ENCODE measurements around the gene SLC1A7. TPM values are rescaled to one million over a fixed set of nuclear protein-coding genes. Genes with fewer than 3 reads are reported as not detected.

Gene SLC1A7
- total and polyA plus RNA-seq, 4 experiments from 2014 or later: not detected

GRCh38 chr1:53080041-53080440 is 62.4 kb downstream of the SLC1A7 start:
- Histone ChIP-seq H3K4me1 (ENCODE audit: insufficient read depth, low read length) (no peaks in the 10 kb centered on the region), H3K9me3 (ENCODE audit: control insufficient read depth in 1 of 2, low read length in 2 of 2) (no peaks in the 10 kb centered on the region), H3K4me3 (ENCODE audit: low read length in 2 of 2) (no peak overlapping the region), H3K27me3 (ENCODE audit: insufficient read depth, low read length) (no peaks in the 10 kb centered on the region), H3K36me3 (ENCODE audit: insufficient read depth, low read length) (no peaks in the 10 kb centered on the region), H3K27ac (ENCODE audit: low read depth, low read length) (no peak overlapping the region)
- H3K4me3 Mint-ChIP-seq: no peak overlapping the region
- H3K27me3 Mint-ChIP-seq: no peaks in the 10 kb centered on the region
- no peak overlapping the region for H3K27ac Mint-ChIP-seq
- no peaks in the 10 kb centered on the region for H3K4me1 Mint-ChIP-seq
- ChIA-PET POLR2A (ENCODE audit: partially characterized antibody) (no interaction called here), CTCF (ENCODE audit: partially characterized antibody) (no interaction called here)
- H3K36me3 Mint-ChIP-seq: no peaks in the 10 kb centered on the region
- H3K9me3 Mint-ChIP-seq: no peaks in the 10 kb centered on the region
- intact Hi-C loops (cut with micrococcal nuclease): no loop called here
- DNase-seq: no peak

GRCh38 chr1:53079251-53079650 is 63.2 kb downstream of the SLC1A7 start:
- no peaks in the 10 kb centered on the region for H3K36me3 ChIP-seq (ENCODE audit: insufficient read depth, low read length)
- ChIA-PET CTCF (ENCODE audit: partially characterized antibody) (no interaction called here), POLR2A (ENCODE audit: partially characterized antibody) (no interaction called here)
- Mint-ChIP-seq H3K9me3 (no peaks in the 10 kb centered on the region), H3K27ac (peak overlapping the region in 1 of 7 donors; percentile 23), H3K36me3 (no peaks in the 10 kb centered on the region), H3K4me1 (no peaks in the 10 kb centered on the region), H3K27me3 (no peaks in the 10 kb centered on the region), H3K4me3 (peak overlapping the region in 1 of 8 donors; percentile 15)
- H3K9me3 ChIP-seq (ENCODE audit: control insufficient read depth in 1 of 2, low read length in 2 of 2): no peaks in the 10 kb centered on the region
- no peaks in the 10 kb centered on the region for H3K4me1 ChIP-seq (ENCODE audit: insufficient read depth, low read length)
- H3K4me3 ChIP-seq (ENCODE audit: low read length in 2 of 2): no peak overlapping the region
- intact Hi-C loops (cut with micrococcal nuclease): no loop called here
- H3K27ac ChIP-seq (ENCODE audit: low read depth, low read length): no peak overlapping the region
- DNase-seq: no peak
- no peaks in the 10 kb centered on the region for H3K27me3 ChIP-seq (ENCODE audit: insufficient read depth, low read length)

GRCh38 chr1:53078333-53079101 is 63.9 kb downstream of the SLC1A7 start:
- no peak overlapping the region for H3K4me3 Mint-ChIP-seq
- no peaks in the 10 kb centered on the region for H3K27me3 Mint-ChIP-seq
- intact Hi-C loops (cut with micrococcal nuclease): no loop called here
- Histone ChIP-seq H3K9me3 (ENCODE audit: control insufficient read depth in 1 of 2, low read length in 2 of 2) (no peaks in the 10 kb centered on the region), H3K36me3 (ENCODE audit: insufficient read depth, low read length) (no peaks in the 10 kb centered on the region), H3K27me3 (ENCODE audit: insufficient read depth, low read length) (no peaks in the 10 kb centered on the region), H3K27ac (ENCODE audit: low read depth, low read length) (no peak overlapping the region), H3K4me1 (ENCODE audit: insufficient read depth, low read length) (no peaks in the 10 kb centered on the region), H3K4me3 (ENCODE audit: low read length in 2 of 2) (no peak overlapping the region)
- CTCF ChIA-PET (ENCODE audit: partially characterized antibody): no interaction called here
- H3K27ac Mint-ChIP-seq: peak overlapping the region in 1 of 7 donors; percentile 23
- no peaks in the 10 kb centered on the region for H3K36me3 Mint-ChIP-seq
- POLR2A ChIA-PET (ENCODE audit: partially characterized antibody): no interaction called here
- H3K4me1 Mint-ChIP-seq: no peaks in the 10 kb centered on the region
- no peaks in the 10 kb centered on the region for H3K9me3 Mint-ChIP-seq
- no peak for DNase-seq

GRCh38 chr1:53077599-53077965 is 64.9 kb downstream of the SLC1A7 start:
- Mint-ChIP-seq H3K9me3 (no peaks in the 10 kb centered on the region), H3K27ac (no peak overlapping the region), H3K4me1 (no peaks in the 10 kb centered on the region), H3K4me3 (no peak overlapping the region), H3K27me3 (no peaks in the 10 kb centered on the region), H3K36me3 (no peaks in the 10 kb centered on the region)
- Histone ChIP-seq H3K4me3 (ENCODE audit: low read length in 2 of 2) (no peak overlapping the region), H3K36me3 (ENCODE audit: insufficient read depth, low read length) (no peaks in the 10 kb centered on the region), H3K9me3 (ENCODE audit: control insufficient read depth in 1 of 2, low read length in 2 of 2) (no peaks in the 10 kb centered on the region), H3K27me3 (ENCODE audit: insufficient read depth, low read length) (no peaks in the 10 kb centered on the region), H3K27ac (ENCODE audit: low read depth, low read length) (no peak overlapping the region), H3K4me1 (ENCODE audit: insufficient read depth, low read length) (no peaks in the 10 kb centered on the region)
- ChIA-PET POLR2A (ENCODE audit: partially characterized antibody) (no interaction called here), CTCF (ENCODE audit: partially characterized antibody) (no interaction called here)
- intact Hi-C loops (cut with micrococcal nuclease): no loop called here
- DNase-seq: no peak

GRCh38 chr1:53076721-53077598 is 65.5 kb downstream of the SLC1A7 start:
- H3K4me3 ChIP-seq (ENCODE audit: low read length in 2 of 2): no peak overlapping the region
- DNase-seq: no peak
- POLR2A ChIA-PET (ENCODE audit: partially characterized antibody): no interaction called here
- no peaks in the 10 kb centered on the region for H3K4me1 Mint-ChIP-seq
- no peaks in the 10 kb centered on the region for H3K4me1 ChIP-seq (ENCODE audit: insufficient read depth, low read length)
- no peaks in the 10 kb centered on the region for H3K36me3 ChIP-seq (ENCODE audit: insufficient read depth, low read length)
- no peaks in the 10 kb centered on the region for H3K36me3 Mint-ChIP-seq
- no peak overlapping the region for H3K27ac Mint-ChIP-seq
- H3K27ac ChIP-seq (ENCODE audit: low read depth, low read length): no peak overlapping the region
- H3K27me3 ChIP-seq (ENCODE audit: insufficient read depth, low read length): no peaks in the 10 kb centered on the region
- no peaks in the 10 kb centered on the region for H3K27me3 Mint-ChIP-seq
- intact Hi-C loops (cut with micrococcal nuclease): no loop called here
- CTCF ChIA-PET (ENCODE audit: partially characterized antibody): no interaction called here
- H3K4me3 Mint-ChIP-seq: no peak overlapping the region
- H3K9me3 Mint-ChIP-seq: no peaks in the 10 kb centered on the region
- H3K9me3 ChIP-seq (ENCODE audit: control insufficient read depth in 1 of 2, low read length in 2 of 2): no peaks in the 10 kb centered on the region

GRCh38 chr1:53076165-53076564 is 66.3 kb downstream of the SLC1A7 start:
- no peaks in the 10 kb centered on the region for H3K36me3 Mint-ChIP-seq
- no peak overlapping the region for H3K4me3 Mint-ChIP-seq
- Histone ChIP-seq H3K4me3 (ENCODE audit: low read length in 2 of 2) (no peak overlapping the region), H3K36me3 (ENCODE audit: insufficient read depth, low read length) (no peaks in the 10 kb centered on the region), H3K27me3 (ENCODE audit: insufficient read depth, low read length) (no peaks in the 10 kb centered on the region), H3K27ac (ENCODE audit: low read depth, low read length) (no peak overlapping the region), H3K4me1 (ENCODE audit: insufficient read depth, low read length) (no peaks in the 10 kb centered on the region), H3K9me3 (ENCODE audit: control insufficient read depth in 1 of 2, low read length in 2 of 2) (no peaks in the 10 kb centered on the region)
- DNase-seq: no peak
- H3K27me3 Mint-ChIP-seq: no peaks in the 10 kb centered on the region
- no peaks in the 10 kb centered on the region for H3K9me3 Mint-ChIP-seq
- no peaks in the 10 kb centered on the region for H3K4me1 Mint-ChIP-seq
- H3K27ac Mint-ChIP-seq: no peak overlapping the region
- ChIA-PET CTCF (ENCODE audit: partially characterized antibody) (no interaction called here), POLR2A (ENCODE audit: partially characterized antibody) (no interaction called here)
- intact Hi-C loops (cut with micrococcal nuclease): no loop called here

GRCh38 chr1:53075761-53076163 is 66.7 kb downstream of the SLC1A7 start:
- H3K27ac Mint-ChIP-seq: no peak overlapping the region
- Histone ChIP-seq H3K27ac (ENCODE audit: low read depth, low read length) (no peak overlapping the region), H3K36me3 (ENCODE audit: insufficient read depth, low read length) (no peaks in the 10 kb centered on the region), H3K27me3 (ENCODE audit: insufficient read depth, low read length) (no peaks in the 10 kb centered on the region), H3K4me3 (ENCODE audit: low read length in 2 of 2) (no peak overlapping the region), H3K9me3 (ENCODE audit: control insufficient read depth in 1 of 2, low read length in 2 of 2) (no peaks in the 10 kb centered on the region), H3K4me1 (ENCODE audit: insufficient read depth, low read length) (no peaks in the 10 kb centered on the region)
- no peaks in the 10 kb centered on the region for H3K4me1 Mint-ChIP-seq
- no peaks in the 10 kb centered on the region for H3K27me3 Mint-ChIP-seq
- ChIA-PET CTCF (ENCODE audit: partially characterized antibody) (no interaction called here), POLR2A (ENCODE audit: partially characterized antibody) (no interaction called here)
- intact Hi-C loops (cut with micrococcal nuclease): no loop called here
- no peak overlapping the region for H3K4me3 Mint-ChIP-seq
- no peak for DNase-seq
- H3K36me3 Mint-ChIP-seq: no peaks in the 10 kb centered on the region
- H3K9me3 Mint-ChIP-seq: no peaks in the 10 kb centered on the region
